ENCODE data around the gene RIMS1.
"Not testable (repeated sequence)": the region's sequence is repeated elsewhere in the genome, so short reads cannot be mapped to it uniquely, and the experiment has no call there.

RIMS1 gene

GRCh38 chr6:71983131-71983530 lies 96.8 kb downstream of the RIMS1 start:
- no peak for DNase-seq

DNA sequence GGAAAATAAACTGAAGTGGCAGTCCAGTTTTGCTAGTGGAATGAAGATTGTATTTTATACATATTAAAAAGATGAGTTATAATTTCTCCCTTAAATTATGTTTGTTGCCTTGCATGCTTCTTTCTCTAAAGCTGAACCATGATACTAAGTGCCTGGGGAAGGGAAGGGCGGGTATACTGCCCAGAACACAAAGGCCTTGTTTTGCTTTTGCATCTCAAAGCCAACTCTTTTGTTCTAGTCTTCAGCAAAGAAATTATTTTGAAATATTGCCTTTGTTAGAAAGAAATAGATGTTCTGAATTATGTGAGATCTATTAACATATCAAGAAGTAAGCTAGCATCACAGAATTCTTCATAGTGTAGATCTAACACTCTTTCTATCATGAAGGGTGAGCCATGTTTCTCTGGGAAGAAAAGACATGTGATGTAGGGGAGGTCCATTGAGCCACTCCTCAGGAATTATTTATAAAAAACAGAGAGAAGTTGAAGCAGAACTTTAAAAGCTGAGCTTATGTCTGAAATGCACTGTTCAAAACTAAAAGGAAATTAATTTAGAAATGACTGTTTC lies 108.4 kb downstream of the RIMS1 start:
- DNase-seq = no peak

GRCh38 chr6:71997341-71997740 lies 111.0 kb downstream of the RIMS1 start:
- DNase-seq = no peak

- DNase-seq = no peak
Measured at GRCh38 chr6:72002415-72002814, 116.1 kb downstream of the RIMS1 start.

DNA sequence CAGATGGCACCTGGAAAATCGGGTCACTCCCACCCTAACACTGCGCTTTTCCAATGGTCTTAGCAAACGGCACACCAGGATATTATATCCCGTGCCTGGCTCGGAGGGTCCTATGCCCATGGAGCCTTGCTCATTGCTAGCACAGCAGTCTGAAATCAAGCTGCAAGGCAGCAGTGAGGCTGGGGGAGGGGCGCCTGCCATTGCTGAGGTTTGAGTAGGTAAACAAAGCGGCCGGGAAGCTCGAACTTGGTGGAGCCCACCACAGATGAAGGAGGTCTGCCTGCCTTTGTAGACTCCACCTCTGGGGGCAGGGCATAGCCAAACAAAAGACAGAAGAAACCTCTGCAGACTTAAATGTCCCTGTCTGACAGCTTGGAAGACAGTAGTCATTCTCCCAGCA lies 120.2 kb downstream of the RIMS1 start:
- not testable (repeated sequence) for DNase-seq

DNA sequence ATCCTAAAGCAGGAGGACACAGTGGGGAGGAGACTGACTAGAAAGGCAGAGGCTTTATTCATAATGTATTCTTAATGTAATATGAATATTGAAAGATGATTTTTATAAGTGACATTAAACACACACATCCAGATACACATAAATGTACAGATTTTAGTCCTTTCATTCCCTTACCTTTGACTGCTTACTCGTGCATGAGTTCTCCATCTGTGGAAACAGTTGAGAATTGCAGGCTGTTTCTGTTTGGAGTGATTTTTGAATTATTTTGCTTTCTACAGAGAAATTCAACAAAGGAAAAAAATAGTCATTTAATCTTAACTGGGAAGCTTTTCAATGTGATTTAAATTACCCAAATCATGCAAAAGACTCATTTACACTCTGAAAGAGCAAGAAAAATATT lies 136.5 kb downstream of the RIMS1 start:
- DNase-seq = peak in 1 of 2 experiments; percentile 11

DNA sequence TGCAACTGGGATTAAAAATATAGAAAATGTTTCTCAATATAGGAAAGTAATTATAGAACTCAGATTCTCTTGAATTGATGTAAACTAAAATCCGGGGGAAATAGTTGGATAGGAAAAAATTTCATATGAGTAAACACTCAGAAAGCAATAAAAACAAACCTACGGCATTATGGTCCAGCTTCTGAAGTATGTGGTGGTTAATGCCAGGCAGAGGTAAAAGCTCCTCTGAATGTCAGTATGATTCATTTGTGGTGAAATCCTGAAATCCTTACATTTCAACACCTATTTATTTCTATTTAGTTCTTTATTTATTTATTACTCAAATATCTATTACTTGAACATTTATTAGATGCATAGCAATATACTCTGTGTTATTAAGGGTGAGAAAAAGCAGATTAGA lies 145.1 kb downstream of the RIMS1 start:
- no peak for DNase-seq

DNA sequence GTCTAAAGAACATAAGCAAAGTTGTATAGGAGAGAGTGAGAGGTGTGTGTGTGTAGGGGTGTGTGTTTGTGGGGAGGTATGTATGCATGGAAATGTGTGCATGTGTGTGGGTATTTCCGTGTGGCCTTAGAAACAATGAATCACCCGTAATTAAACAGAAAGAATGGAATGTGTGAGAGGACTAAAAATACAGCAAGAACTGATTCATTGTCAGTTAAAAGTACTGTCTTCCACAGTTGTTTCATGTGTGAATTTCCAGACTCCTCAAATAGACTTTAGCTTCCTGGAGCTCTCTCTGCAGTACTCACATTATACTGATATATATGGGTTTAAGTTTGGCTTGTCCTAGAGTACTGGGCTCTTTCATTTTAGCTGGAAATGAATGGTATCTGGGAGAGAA lies 145.7 kb downstream of the RIMS1 start:
- DNase-seq = no peak

- no peak for DNase-seq
Measured at GRCh38 chr6:72035486-72035885, 149.1 kb downstream of the RIMS1 start.

- no peak for DNase-seq
Measured at GRCh38 chr6:72035966-72036365, 149.6 kb downstream of the RIMS1 start.

DNA sequence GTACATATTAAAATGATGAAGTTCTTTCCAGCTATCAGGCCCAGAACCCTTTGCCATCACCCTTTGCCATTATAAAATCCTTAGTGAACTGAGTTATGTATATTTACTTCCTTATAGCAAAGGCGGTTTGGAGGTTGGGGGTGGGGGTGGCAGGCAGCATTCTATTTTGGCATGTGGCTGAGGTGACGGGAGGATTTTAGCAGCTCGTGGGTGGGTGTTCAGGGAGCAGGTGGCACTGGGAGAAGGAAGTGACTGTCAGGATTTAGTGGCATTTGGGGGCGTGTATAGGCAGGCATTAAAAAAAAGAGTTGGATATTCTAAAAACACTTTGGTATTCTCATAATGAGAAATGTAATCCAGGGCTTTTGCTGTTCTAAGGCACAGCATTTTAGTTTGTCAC lies 150.7 kb downstream of the RIMS1 start:
- no peak for DNase-seq

DNA sequence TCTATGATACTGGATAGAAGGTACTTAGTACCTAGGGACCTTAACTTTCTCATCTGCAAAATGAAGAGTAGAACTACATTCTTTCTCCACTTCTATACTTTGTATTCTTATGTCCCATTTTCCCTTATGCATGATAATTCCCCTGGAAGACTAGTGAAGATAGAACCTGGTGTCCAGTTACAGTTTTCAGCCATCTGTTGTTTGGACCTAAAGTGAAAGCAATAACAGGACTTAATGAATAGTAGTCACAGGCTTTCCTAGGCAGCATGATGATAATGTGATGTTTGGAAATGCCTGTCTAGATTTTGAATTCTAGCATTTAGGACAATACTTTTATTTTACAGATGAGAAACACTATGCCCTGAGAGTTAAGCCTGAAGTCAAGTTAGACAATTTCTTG lies 153.8 kb downstream of the RIMS1 start:
- DNase-seq = peak in 1 of 2 experiments; percentile 61

- DNase-seq = peak; percentile 26 to 41
Measured at GRCh38 chr6:72042088-72042487, 155.7 kb downstream of the RIMS1 start.

GRCh38 chr6:72048080-72048479 lies 161.7 kb downstream of the RIMS1 start:
- DNase-seq = peak in 1 of 2 experiments; percentile 32

DNA sequence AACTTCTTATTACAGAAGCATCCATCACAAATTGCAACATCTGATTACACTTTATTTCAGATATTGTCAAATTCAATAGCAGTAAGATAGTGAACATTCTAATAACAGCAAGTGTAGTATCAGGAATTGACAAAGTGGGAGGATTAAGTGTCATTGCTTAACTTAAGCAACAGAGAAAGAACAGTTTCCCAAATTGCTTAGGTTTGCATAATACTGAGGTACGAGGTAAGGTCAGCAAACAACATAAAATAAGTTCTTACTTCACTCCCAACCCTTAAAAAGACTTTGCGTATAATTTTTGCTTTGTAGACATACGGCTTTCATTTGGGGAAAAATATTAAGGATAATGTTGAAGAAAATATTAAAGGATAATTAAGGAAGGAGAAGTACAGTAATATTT lies 163.0 kb downstream of the RIMS1 start:
- no peak for DNase-seq

GRCh38 chr6:72061286-72061685 lies 174.9 kb downstream of the RIMS1 start:
- no peak for DNase-seq

GRCh38 chr6:72064399-72064975 lies 178.1 kb downstream of the RIMS1 start:
- no peak for DNase-seq

- no peak for DNase-seq
Measured at GRCh38 chr6:72078096-72078495, 191.7 kb downstream of the RIMS1 start.

GRCh38 chr6:72080260-72080941 lies 194.1 kb downstream of the RIMS1 start:
- peak in 1 of 2 experiments; percentile 31 for DNase-seq

DNA sequence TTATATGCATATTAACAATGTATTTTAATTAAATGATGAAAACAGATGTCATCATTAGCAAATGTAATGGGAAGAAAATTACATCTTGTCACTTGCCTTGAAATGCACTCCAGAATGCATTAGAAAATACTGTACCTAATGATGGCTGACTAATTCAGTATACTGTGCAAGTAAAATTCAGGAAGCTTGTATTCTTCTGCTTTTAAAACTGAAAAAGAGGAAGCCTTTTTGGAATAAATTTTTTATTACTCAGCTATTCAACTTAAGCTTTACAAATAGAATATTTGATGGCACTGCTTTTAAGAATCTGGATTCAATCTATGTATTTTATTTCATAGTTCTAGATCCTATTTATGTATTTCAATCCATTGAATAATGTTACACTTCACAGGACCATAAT lies 195.5 kb downstream of the RIMS1 start:
- DNase-seq = no peak

GRCh38 chr6:72083976-72084375 lies 197.6 kb downstream of the RIMS1 start:
- no peak for DNase-seq

- peak in 1 of 2 experiments; percentile 40 for DNase-seq
Measured at GRCh38 chr6:72084992-72085569, 198.7 kb downstream of the RIMS1 start.

- no peak for DNase-seq
Measured at GRCh38 chr6:72094506-72094905, 208.2 kb downstream of the RIMS1 start.

- no peak for DNase-seq
Measured at GRCh38 chr6:72102561-72102960, 216.2 kb downstream of the RIMS1 start.

All from NCI-H446 (cell line).